Activated T-cell treated with anti-CD3 and anti-CD28 coated beads, Interleukin-2, amount 50 U/mL, for 24 hours (primary cell): ENCODE measurements around the gene C11orf16.
A peak's percentile ranks its signal among the peaks of the same experiment; 100 is the strongest.

ENCODE experiments used
- DNase-seq: peaks from one replicate; pipeline ENCODE4 v3.0.0-alpha.2; 2020
- H3K27ac Mint-ChIP-seq: 2 replicates; pipeline ENCODE4 v1.8.0; 2020; ENCODE audit warnings: mild to moderate bottlenecking, mixed read lengths
- H3K27me3 Mint-ChIP-seq: 2 replicates; pipeline ENCODE4 v1.8.0; 2020; ENCODE audit warnings: mixed read lengths
- H3K36me3 Mint-ChIP-seq: 2 replicates; pipeline ENCODE4 v1.8.0; 2020; ENCODE audit warnings: low read depth, mixed read lengths
- H3K4me1 Mint-ChIP-seq: 2 replicates; pipeline ENCODE4 v1.8.0; 2020; ENCODE audit warnings: low read depth, mixed read lengths
- H3K4me3 Mint-ChIP-seq: 2 replicates; pipeline ENCODE4 v1.8.0; 2020; ENCODE audit warnings: mild to moderate bottlenecking, moderate library complexity, mixed read lengths
- H3K9me3 Mint-ChIP-seq: 2 replicates; pipeline ENCODE4 v1.8.0; 2020; ENCODE audit warnings: mixed read lengths

Gene C11orf16

DNA sequence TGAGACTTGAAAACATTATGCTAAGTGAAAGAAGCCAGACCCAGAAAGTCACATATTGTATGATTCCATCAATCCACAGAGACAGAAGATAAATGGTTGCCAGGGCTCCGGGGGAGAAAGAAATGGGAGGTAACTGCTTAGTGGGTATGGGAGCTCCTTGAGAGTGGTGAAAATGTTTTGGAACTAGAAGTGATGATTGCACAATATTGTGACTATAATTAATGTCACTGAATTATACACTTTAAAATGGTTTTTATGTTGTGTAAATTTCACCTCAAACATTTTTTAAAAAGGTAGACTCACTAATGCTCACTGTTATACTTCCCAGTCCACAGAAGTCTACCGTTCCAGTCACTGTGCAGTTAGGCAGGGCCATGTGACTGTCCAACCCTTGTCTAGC, 54.0 kb downstream of the C11orf16 start:
- Mint-ChIP-seq H3K4me1 (peaks cover 4% of the 10 kb centered on the region), H3K4me3 (no peak overlapping the region), H3K9me3 (no peaks in the 10 kb centered on the region), H3K36me3 (no peaks in the 10 kb centered on the region), H3K27ac (no peak overlapping the region), H3K27me3 (peaks cover 15% of the 10 kb centered on the region)
- DNase-seq: no peak

DNA sequence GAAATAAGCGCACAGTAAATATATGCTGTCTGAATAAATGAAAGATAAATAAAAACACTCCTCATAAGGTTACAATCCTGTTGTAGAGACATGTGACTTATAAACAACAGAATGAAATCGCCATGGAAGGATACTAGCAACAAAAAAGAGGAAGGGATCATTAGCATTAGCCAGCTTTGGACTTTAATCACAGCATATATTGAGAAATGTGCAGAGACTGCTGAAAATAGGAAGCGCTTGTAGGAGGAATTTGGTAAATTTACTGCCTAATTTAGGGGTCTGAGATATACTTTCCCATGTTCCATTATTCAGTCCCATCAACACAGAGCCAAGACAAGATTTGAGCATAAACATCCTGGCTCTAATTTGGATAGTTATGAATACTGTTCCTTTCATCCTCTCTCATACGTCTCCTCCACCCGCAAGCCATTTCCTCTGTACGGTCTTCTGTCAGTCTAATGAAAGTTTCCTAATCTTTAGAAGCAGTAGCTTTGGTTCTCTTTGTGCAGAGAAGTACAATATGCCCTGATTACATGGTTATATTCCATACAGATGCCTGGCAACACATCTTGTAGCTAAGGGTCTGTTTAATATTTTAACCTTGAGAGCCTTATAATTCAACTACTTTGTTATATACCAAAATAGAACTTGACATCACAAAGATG, 58.9 kb downstream of the C11orf16 start:
- Mint-ChIP-seq H3K9me3 (no peaks in the 10 kb centered on the region), H3K36me3 (no peaks in the 10 kb centered on the region), H3K27ac (no peak overlapping the region), H3K27me3 (peaks cover 44% of the 10 kb centered on the region), H3K4me3 (no peak overlapping the region), H3K4me1 (peaks cover 13% of the 10 kb centered on the region)
- DNase-seq: no peak

DNA sequence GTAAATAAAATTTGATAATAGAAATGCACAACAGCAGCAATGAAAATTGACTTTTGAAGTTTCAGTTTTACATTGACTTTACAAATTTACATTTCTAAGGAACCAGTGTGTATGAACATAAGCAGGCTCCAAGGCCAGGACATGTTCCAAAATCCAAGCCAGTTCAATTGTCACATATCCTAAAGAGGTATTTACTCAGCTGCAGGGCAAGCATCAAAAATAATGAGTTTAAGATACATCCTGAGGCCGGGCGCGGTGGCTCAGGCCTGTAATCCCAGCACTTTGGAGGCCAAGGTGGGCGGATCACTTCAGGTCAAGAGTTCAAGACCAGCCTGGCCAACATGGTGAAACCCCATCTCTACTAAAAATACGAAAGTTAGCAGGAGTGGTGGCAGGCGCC, 60.8 kb downstream of the C11orf16 start:
- no peaks in the 10 kb centered on the region for H3K36me3 Mint-ChIP-seq
- H3K27me3 Mint-ChIP-seq: peaks cover 53% of the 10 kb centered on the region
- peaks cover 13% of the 10 kb centered on the region for H3K4me1 Mint-ChIP-seq
- no peaks in the 10 kb centered on the region for H3K9me3 Mint-ChIP-seq
- no peak overlapping the region for H3K4me3 Mint-ChIP-seq
- no peak overlapping the region for H3K27ac Mint-ChIP-seq
- DNase-seq: no peak

DNA sequence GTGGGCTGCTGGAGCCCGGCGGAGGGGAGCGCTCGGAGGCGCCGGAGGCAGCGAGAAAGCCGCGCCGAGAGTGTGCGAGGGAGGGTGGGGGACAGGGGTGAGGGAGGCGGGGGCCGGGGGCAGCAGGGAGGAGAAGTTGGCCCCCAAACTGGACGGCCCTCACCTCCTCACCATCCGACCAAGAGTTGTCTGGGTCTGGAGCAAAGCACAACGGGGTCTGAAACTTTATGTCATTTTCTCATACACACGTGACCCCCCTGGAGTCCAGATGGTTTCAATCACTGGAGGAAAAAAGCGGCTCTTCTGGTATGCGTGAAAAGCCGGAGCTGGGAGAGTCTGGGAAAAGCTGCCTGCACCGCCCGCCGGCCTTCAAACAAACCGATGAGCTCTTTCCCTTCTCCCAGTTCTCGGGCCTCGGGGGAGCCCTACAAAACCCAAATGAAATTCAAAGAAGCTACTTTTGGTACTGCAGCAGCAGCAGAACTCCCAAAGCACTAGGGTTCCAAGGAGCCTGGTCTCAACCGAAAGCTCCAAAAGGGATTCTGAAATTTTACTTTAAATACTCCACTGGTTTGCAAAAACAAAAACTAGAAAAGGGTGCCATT, 61.5 kb downstream of the C11orf16 start:
- no peak for DNase-seq
- peaks cover 13% of the 10 kb centered on the region for H3K4me1 Mint-ChIP-seq
- peak overlapping the region; percentile 49 for H3K4me3 Mint-ChIP-seq
- H3K27ac Mint-ChIP-seq: no peak overlapping the region
- peaks cover 59% of the 10 kb centered on the region for H3K27me3 Mint-ChIP-seq
- H3K36me3 Mint-ChIP-seq: no peaks in the 10 kb centered on the region
- no peaks in the 10 kb centered on the region for H3K9me3 Mint-ChIP-seq

DNA sequence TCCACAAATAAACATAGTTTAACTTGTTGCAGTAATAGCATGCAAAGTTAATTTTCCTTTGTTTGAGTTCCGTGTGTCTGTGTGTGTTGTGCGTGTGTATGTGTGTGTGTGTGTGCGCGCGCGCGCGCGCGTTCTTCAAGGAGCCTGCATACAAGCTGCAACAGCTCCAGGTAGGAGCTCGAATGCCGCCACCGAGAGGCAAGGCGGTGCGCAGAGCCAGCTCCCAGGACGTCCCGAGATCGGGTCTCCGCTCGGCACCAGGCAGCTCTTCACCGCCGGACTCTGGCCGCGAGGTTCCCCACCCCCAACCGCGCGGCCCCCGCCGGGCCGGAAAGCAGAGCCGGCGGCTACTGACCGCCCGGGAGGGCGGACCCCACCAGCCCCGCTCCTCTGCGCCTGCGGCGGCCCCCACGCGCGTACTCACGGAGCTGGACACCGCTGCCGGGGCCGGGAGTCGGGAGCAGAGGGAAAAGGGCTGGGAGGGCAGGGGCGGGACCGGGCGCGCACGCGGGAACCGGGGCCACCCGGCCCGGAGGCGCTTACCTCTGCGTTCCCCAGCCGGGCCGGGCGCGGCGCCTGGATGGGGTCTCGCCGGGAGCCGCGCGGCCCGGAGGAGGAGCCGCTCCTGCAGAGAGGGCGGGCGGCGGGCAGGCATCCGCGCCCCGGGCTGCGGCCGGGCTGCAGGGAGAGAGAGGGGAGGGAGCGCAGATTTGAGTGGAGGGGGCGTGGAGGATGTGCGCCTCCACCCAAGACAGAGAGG, 62.2 kb downstream of the C11orf16 start:
- DNase-seq: peak; percentile 36
- Mint-ChIP-seq H3K27ac (no peak overlapping the region), H3K4me3 (peak overlapping the region; percentile 72), H3K9me3 (no peaks in the 10 kb centered on the region), H3K27me3 (peaks cover 61% of the 10 kb centered on the region), H3K4me1 (peaks cover 13% of the 10 kb centered on the region), H3K36me3 (no peaks in the 10 kb centered on the region)
